Left ventricle myocardium inferior (tissue), 1 donor: Measurements from ENCODE around the gene KCTD8. TPM values are rescaled to one million over a fixed set of nuclear protein-coding genes. Genes with fewer than 3 reads are reported as not detected.
A peak's percentile ranks its signal among the peaks of the same experiment; 100 is the strongest.

Source experiments
- DNase-seq: peaks from one replicate; pipeline ENCODE4 v3.0.0-alpha.2; 2020
- H3K27ac ChIP-seq: fragments of 200-600 bp; replicated peaks from 2 replicates; pipeline ENCODE4 v1.8.0; 2021
- H3K27me3 ChIP-seq: fragments of 200-600 bp; 2 replicates; pipeline ENCODE4 v1.8.0; 2021; ENCODE audit warnings: low read depth
- H3K36me3 ChIP-seq: fragments of 200-600 bp; 2 replicates; pipeline ENCODE4 v1.8.0; 2021
- H3K4me1 ChIP-seq: fragments of 200-600 bp; 2 replicates; pipeline ENCODE4 v1.8.0; 2021
- H3K4me3 ChIP-seq: fragments of 200-600 bp; 2 replicates; pipeline ENCODE4 v1.8.0; 2021; ENCODE audit warnings: mild to moderate bottlenecking, moderate library complexity
- H3K9me3 ChIP-seq: fragments of 200-600 bp; replicated peaks from 2 replicates; pipeline ENCODE4 v1.8.0; 2021
- CTCF ChIP-seq: fragments of 200-600 bp; IDR thresholded peaks from 2 replicates; pipeline ENCODE4 v1.8.0; 2021; ENCODE audit warnings: antibody characterized with exemption, mild to moderate bottlenecking, borderline replicate concordance
- intact Hi-C: fragments of 100-400 bp; cut with micrococcal nuclease; formaldehyde crosslinking; loops from one replicate; pipeline ENCODE4 v1.11.0; 2022
- total RNA-seq: library from RNA; stranded (reverse); fragmentation: NEBNext Ultra II Directional; extraction: Animal tissue kit (Norgen Biotek cat#: 25700); gene quantifications from one replicate; pipeline ENCODE4 v1.2.1, GENCODE V29; 2021
- donor health status: DM: no; HTN: yes; CAD: no; lungs with severe emphysema.

Gene KCTD8
- total RNA-seq, 1 donor from 2014 or later, result 0.14 TPM

GRCh38 chr4:44438687-44439086, 9.9 kb downstream of the KCTD8 start:
- H3K9me3 ChIP-seq, result no peaks in the 10 kb centered on the region
- no peaks in the 10 kb centered on the region for H3K4me1 ChIP-seq
- peaks cover 5% of the 10 kb centered on the region for H3K27me3 ChIP-seq
- no peaks in the 10 kb centered on the region for H3K36me3 ChIP-seq
- intact Hi-C loops, result no loop called here
- H3K27ac ChIP-seq, result no peak overlapping the region
- no peak for DNase-seq
- no peak overlapping the region for H3K4me3 ChIP-seq
- no peak for TF ChIP-seq CTCF

GRCh38 chr4:44434247-44434646, 14.4 kb downstream of the KCTD8 start:
- Histone ChIP-seq H3K4me1 (no peaks in the 10 kb centered on the region), H3K27ac (no peak overlapping the region), H3K4me3 (no peak overlapping the region), H3K36me3 (no peaks in the 10 kb centered on the region), H3K27me3 (no peaks in the 10 kb centered on the region), H3K9me3 (no peaks in the 10 kb centered on the region)
- DNase-seq, result no peak
- intact Hi-C loops, result no loop called here
- TF ChIP-seq CTCF, result no peak

GRCh38 chr4:44425614-44426208, 22.9 kb downstream of the KCTD8 start:
- H3K27me3 ChIP-seq, result no peaks in the 10 kb centered on the region
- no peak overlapping the region for H3K27ac ChIP-seq
- DNase-seq, result no peak
- H3K36me3 ChIP-seq, result no peaks in the 10 kb centered on the region
- H3K4me1 ChIP-seq, result no peaks in the 10 kb centered on the region
- intact Hi-C loops, result no loop called here
- peak; percentile 41 for TF ChIP-seq CTCF
- no peak overlapping the region for H3K4me3 ChIP-seq
- no peaks in the 10 kb centered on the region for H3K9me3 ChIP-seq

- intact Hi-C loops, result no loop called here
- Histone ChIP-seq H3K4me1 (no peaks in the 10 kb centered on the region), H3K27ac (no peak overlapping the region), H3K9me3 (no peaks in the 10 kb centered on the region), H3K4me3 (no peak overlapping the region), H3K36me3 (no peaks in the 10 kb centered on the region), H3K27me3 (no peaks in the 10 kb centered on the region)
- no peak for DNase-seq
- TF ChIP-seq CTCF, result no peak
These were observed 25.7 kb downstream of the KCTD8 start for GRCh38 chr4:44422912-44423311.

- H3K27ac ChIP-seq, result no peak overlapping the region
- no peaks in the 10 kb centered on the region for H3K36me3 ChIP-seq
- no peak for TF ChIP-seq CTCF
- H3K9me3 ChIP-seq, result no peaks in the 10 kb centered on the region
- no peak overlapping the region for H3K4me3 ChIP-seq
- no peaks in the 10 kb centered on the region for H3K4me1 ChIP-seq
- DNase-seq, result no peak
- intact Hi-C loops, result no loop called here
- no peaks in the 10 kb centered on the region for H3K27me3 ChIP-seq
These were observed 27.1 kb downstream of the KCTD8 start for GRCh38 chr4:44421330-44422065.
